DMS53 (cell line): Measurements from ENCODE around the gene ARHGDIA.

ENCODE experiments used
- DNase-seq: peaks from one replicate; lab custom pipeline; 2025; lab: John Stamatoyannopoulos, UW

ARHGDIA gene

DNA sequence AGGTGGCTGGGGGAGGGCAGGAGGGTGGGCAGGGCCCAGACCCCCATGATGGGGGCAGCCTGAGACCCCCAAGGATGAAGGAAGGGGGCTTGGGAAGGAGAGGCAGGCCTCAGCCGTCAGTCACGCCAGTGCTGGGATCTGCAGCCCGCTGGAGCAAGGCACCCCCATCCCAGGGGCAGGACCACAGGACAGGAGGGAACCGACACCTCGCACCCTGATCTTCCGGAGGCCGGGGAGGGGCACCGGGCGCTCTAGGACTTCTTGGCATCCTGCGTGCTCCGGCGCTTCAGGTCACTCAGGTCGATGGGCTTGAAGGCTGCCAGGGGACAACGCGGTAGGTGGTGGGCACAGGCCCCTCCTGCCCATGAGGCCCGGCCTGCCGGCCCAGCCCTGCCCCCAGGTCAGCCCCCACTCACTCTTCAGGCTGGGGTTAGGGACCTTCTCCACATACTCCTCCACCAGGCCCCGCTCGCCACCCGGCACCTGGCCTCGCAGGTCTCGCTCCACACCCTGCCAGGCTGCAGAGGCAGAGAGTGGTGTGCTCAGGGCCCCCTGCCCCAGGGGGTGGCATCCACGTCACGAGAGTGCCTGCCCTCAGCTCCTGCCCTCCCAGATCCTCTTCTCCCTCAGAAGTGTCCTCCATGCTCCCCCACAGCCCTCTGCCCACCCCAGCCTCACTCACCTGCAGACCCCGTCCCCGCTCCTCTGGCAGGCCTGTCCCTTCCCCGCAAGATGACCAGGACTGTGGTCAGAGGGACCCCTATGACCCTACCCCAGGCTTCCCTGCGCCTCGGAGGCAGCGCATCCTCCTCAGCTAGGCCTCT, 47.9 kb downstream of the ARHGDIA start:
- DNase-seq = no peak

DNA sequence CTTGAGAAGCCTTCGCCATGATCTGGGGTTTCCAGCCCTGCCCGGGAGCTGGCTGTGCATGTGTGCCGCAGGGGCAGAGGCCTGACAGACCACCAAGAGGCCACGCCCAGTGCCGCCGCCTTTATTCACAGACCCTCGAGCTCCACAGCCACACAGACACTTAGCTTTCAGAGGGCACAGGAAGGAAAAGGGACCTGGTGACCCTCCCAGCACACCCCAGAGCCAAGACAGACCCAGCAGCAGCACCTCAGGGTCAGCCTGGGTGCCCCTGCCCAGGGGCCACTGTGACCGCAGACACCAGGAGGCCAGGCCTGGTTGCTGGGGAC, 48.9 kb downstream of the ARHGDIA start:
- DNase-seq = no peak

DNA sequence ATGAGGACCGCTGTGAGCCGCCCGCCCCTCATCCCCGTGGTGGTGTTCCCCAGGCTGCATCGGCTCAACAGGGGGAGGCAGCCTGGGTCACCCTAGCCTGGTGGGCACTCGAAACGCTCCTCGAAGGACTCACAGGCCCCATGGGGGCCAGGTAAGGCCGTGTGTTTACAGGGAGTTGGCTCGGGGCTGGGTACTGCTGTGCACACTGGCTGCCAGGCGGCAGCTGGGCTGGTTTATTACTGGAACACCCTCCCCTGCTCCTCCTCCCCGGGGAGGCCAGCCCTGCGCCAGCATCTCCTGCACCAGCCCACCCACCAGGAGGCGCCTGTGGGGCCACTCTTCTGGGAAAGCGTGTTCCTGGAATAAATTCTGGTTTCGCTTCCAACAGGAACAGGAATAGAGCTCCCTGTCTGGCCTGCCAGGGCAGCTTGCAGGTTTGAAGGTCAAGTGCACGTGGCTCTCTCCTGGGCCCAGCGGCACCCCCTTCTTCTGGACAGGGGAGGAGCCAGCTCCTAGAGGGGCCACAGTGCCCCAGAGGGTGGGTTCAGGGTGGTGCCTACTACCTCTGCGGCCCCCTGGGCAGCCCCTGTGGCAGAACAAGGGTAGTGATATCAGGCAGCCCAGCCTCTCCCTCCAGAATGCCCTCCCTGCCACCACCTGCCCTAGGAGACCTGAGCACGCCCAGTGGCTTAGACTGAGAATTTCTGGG, 49.4 kb downstream of the ARHGDIA start:
- peak; percentile 97 for DNase-seq

GRCh38 chr17:81821147-81821546, 50.0 kb downstream of the ARHGDIA start:
- DNase-seq = peak; percentile 57

DNA sequence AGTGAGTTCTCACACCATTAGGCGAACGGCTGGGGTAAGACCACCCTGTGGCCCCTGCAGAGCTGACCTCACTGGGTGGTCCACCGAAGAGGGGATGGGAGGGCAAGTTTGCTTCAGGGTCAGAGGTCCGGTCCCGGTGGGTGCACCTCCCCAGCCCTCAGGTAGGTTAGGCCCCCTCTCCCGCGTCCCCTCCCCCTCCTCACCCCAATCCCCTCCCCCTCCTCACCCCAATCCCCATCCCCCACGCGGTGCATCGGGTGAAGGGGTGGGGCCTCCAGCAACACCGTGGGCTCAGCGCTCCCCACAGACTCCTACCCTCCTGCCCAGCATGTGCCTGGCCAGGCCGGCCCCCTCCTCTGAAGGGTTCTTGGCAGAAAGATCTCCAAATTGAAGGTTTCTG, 51.4 kb downstream of the ARHGDIA start:
- no peak for DNase-seq

GRCh38 chr17:81817758-81818147, 53.4 kb downstream of the ARHGDIA start:
- DNase-seq = no peak
